GM23338 (cell line): ENCODE results near the gene UBE2J1.

Experiments used
- CREB1 ChIP-seq: fragments of 250-450 bp; sonication (Bioruptor Pico); IDR thresholded peaks from 2 replicates; pipeline ENCODE4 v1.5.0; 2020; ENCODE audit warnings: low read depth, mild to moderate bottlenecking, moderate library complexity
- EZH2 ChIP-seq: fragments of 200-600 bp; sonication (generic); IDR thresholded peaks from one replicate; pipeline ENCODE4 v1.8.0; 2017; ENCODE audit warnings: antibody characterized with exemption, mild to moderate bottlenecking, low read depth; ENCODE audit not compliant: unreplicated experiment
- EZH2phosphoT487 ChIP-seq: fragments of 200-600 bp; sonication (generic); IDR thresholded peaks from one replicate; pipeline ENCODE4 v1.8.1; 2018; ENCODE audit warnings: antibody characterized with exemption; ENCODE audit not compliant: unreplicated experiment
- JUNB ChIP-seq: IDR thresholded peaks from one replicate; pipeline ENCODE4 v1.6.1; 2016; ENCODE audit warnings: antibody characterized with exemption; ENCODE audit not compliant: unreplicated experiment
- NANOG ChIP-seq: IDR thresholded peaks from 2 replicates; pipeline ENCODE4 v1.6.1; 2016; ENCODE audit warnings: antibody characterized with exemption, borderline replicate concordance
- POLR2AphosphoS5 ChIP-seq: IDR thresholded peaks from 2 replicates; pipeline ENCODE4 v1.6.1; 2016; ENCODE audit warnings: antibody characterized with exemption, low read depth
- STAT1 ChIP-seq: IDR thresholded peaks from one replicate; pipeline ENCODE4 v1.6.1; 2016; ENCODE audit warnings: antibody characterized with exemption; ENCODE audit not compliant: unreplicated experiment
- TF ChIP-seq, protein P1 (sequence below), 2 experiments: fragments of 200-600 bp in 1 of 2; sonication (generic) in 1 of 2; conservative IDR thresholded peaks; 2 replicates each; pipeline versions ENCODE4 v1.5.1 to v1.6.1; 2016 to 2017; ENCODE audit warnings: antibody characterized with exemption in 2 of 2, low read depth in 2 of 2, mild to moderate bottlenecking in 2 of 2, moderate library complexity in 1 of 2
- TF ChIP-seq, protein P2 (sequence below): IDR thresholded peaks from one replicate; pipeline ENCODE4 v1.6.1; 2018; ENCODE audit warnings: antibody characterized with exemption; ENCODE audit not compliant: unreplicated experiment

DNA sequence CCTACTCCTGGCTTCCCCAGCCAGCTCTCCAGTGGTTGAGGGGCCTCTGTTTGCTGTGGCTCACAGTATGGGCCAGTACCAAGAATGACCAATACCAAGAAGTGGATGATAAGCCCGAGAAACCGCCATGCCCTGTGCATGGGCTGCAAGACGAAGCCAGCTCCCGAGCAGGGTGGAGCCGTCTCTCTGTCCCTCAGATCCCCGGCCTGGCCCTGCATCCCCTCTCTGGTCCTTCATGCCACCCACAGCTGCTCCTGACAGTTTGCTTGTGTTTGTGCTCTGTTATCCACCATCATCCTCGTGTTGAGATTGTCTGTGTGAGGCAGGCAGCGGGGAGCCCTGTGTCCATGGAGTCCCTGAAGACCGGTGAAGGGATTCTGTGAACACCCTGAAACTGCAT, 73.6 kb downstream of the UBE2J1 start:
- no peak for TF ChIP-seq EZH2
- TF ChIP-seq, protein P1, sequence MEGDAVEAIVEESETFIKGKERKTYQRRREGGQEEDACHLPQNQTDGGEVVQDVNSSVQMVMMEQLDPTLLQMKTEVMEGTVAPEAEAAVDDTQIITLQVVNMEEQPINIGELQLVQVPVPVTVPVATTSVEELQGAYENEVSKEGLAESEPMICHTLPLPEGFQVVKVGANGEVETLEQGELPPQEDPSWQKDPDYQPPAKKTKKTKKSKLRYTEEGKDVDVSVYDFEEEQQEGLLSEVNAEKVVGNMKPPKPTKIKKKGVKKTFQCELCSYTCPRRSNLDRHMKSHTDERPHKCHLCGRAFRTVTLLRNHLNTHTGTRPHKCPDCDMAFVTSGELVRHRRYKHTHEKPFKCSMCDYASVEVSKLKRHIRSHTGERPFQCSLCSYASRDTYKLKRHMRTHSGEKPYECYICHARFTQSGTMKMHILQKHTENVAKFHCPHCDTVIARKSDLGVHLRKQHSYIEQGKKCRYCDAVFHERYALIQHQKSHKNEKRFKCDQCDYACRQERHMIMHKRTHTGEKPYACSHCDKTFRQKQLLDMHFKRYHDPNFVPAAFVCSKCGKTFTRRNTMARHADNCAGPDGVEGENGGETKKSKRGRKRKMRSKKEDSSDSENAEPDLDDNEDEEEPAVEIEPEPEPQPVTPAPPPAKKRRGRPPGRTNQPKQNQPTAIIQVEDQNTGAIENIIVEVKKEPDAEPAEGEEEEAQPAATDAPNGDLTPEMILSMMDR (conservative IDR thresholded peaks at IDR 0.05; ENCODE audit: low read depth in 2 of 2), result no peak
- TF ChIP-seq POLR2AphosphoS5, result no peak
- no peak for TF ChIP-seq EZH2phosphoT487
- TF ChIP-seq CREB1, result no peak
- TF ChIP-seq, protein P2, sequence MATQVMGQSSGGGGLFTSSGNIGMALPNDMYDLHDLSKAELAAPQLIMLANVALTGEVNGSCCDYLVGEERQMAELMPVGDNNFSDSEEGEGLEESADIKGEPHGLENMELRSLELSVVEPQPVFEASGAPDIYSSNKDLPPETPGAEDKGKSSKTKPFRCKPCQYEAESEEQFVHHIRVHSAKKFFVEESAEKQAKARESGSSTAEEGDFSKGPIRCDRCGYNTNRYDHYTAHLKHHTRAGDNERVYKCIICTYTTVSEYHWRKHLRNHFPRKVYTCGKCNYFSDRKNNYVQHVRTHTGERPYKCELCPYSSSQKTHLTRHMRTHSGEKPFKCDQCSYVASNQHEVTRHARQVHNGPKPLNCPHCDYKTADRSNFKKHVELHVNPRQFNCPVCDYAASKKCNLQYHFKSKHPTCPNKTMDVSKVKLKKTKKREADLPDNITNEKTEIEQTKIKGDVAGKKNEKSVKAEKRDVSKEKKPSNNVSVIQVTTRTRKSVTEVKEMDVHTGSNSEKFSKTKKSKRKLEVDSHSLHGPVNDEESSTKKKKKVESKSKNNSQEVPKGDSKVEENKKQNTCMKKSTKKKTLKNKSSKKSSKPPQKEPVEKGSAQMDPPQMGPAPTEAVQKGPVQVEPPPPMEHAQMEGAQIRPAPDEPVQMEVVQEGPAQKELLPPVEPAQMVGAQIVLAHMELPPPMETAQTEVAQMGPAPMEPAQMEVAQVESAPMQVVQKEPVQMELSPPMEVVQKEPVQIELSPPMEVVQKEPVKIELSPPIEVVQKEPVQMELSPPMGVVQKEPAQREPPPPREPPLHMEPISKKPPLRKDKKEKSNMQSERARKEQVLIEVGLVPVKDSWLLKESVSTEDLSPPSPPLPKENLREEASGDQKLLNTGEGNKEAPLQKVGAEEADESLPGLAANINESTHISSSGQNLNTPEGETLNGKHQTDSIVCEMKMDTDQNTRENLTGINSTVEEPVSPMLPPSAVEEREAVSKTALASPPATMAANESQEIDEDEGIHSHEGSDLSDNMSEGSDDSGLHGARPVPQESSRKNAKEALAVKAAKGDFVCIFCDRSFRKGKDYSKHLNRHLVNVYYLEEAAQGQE, result no peak
- TF ChIP-seq STAT1, result no peak
- TF ChIP-seq JUNB, result no peak
- no peak for TF ChIP-seq NANOG
